ENCODE data around the gene ACKR2.
A peak's percentile ranks its signal among the peaks of the same experiment; 100 is the strongest.

Gene ACKR2, protein sequence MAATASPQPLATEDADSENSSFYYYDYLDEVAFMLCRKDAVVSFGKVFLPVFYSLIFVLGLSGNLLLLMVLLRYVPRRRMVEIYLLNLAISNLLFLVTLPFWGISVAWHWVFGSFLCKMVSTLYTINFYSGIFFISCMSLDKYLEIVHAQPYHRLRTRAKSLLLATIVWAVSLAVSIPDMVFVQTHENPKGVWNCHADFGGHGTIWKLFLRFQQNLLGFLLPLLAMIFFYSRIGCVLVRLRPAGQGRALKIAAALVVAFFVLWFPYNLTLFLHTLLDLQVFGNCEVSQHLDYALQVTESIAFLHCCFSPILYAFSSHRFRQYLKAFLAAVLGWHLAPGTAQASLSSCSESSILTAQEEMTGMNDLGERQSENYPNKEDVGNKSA

DNA sequence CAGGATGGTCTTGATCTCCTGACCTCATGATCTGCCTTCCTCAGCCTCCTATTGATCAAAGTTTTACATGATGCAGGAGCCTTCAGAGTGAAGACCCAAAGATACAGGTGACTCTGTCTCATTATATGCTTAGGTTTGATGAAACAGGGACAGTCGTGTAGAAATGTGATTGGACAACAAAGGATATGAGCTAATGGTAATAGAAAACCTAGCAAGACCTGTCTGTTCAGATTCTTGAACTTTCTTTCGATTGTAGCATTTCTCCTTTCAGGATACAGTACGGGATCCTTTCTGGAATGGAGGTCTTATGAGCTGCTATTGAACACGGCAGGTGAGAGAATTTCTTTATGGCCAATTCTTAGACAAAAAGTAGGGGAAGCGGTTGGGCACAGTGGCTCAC, at the start of gene ACKR2:
Gene ACKR2, plus strand, starts transcription at position 244 of the 400 bp plus-strand sequence. CDS start 55,058 bp downstream, outside the sequence.
- DNase-seq (ENCODE audit: low read depth), result no peak
- no peak within 1 kb of the TSS for H3K4me3 ChIP-seq (ENCODE audit: low read depth, low read length)

DNA sequence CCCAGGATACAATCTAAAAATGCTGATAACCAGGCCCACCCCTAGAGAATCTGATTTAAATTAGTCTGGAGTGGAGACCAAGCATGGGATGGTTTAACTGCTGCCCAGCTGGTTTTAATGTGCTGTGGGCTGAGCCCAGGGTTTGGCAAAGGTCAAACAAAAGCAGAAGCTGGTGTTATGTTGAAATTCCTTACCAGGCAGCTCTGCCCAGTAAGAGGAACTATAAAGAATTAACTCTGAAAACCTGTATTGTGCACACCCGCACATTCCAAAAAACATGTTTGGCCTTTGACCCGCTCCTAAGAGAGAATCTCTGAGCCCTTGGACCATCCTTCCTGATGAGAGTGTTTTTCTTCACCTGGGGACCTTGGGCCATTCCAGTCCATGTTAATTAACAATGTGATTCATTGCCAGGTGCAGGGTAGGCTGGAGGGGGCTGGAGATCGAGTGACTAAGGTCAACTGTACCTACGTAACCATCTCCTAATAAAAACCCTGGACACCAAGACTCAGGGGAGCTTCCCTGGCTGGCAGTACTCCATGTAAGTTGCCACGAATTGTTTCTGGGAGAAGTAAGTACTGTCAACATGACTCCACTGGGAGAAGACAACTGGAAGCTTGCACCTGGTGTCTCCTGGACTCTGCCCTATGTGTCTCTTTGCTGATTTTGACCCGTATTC, 47.1 kb upstream of the ACKR2 start:
- no peak for DNase-seq (ENCODE audit: low read depth)
- H3K4me3 ChIP-seq (ENCODE audit: low read depth, low read length), result no peak overlapping the region

DNA sequence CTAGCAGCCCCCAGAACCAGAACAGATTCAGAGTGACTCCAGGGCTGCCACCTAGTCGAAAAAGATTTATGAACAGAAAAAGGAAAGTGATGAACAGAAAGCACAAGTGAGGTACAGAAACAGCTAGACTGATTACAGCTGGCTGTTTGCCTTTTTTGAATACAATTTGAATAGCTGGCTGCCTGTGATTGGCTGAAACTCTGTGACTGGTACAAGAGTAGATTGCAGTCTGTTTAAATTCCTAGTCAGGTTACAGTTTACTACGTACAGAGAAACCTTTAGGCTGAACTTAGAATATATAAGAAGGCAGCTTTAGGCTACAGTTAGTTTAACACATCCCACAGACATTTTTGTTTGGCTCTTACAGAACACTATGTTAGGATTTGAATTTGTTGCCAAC, 46.2 kb upstream of the ACKR2 start:
- DNase-seq (ENCODE audit: low read depth), result no peak
- no peak overlapping the region for H3K4me3 ChIP-seq (ENCODE audit: low read depth, low read length)

DNA sequence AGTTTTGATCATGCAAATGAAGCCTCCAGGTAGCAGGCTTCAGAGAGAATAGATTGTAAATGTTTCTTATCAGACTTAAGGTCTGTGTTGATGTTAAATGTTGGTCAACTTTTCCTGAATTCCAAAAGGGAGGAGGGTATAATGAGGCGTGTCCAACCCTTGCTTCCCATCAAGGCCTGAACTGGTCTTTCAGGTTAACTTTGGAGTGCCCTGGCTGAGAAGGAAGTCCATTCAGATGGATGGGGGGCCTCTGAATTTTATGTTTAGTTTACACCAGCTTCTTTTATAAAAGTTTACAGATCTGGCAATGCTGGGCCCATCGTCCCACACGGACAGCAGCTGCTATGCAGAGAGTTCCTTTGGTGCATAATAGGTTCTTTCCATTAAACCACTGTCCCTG, 45.1 kb upstream of the ACKR2 start:
- no peak overlapping the region for H3K4me3 ChIP-seq (ENCODE audit: low read depth, low read length)
- no peak for DNase-seq (ENCODE audit: low read depth)

DNA sequence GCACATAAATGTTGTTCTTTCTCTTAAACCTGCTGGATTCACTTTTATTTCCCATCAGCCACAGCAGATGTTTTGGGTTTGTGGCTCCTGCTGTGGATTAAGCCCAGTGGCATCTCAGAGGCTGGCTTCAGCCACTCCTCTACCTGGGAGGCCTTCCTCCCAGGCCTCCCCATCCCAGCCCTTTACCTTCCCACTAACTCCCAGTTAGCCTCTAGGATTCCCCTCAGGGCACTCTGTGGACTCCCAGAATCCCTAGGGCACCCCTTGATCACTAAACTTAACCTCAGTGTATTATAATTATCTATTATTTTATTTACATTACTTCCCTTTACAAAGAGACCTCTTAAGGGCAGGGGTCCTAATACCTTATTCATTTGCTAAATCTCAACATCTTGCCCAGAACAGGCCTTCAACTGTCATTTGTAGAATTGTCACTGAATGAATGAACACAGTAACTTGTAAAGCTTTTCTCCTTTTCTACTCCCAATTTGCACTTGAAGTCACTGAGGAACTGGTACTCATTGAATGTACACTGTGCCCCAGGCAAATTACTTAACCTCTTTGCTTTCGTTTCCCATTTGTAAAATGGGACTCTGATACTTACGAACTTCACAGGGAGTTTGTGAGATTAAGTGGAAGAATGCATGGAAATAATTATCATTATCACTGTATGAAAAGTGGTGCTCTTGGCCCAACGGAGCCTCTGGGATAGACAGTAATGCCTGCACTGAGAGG, 44.5 kb upstream of the ACKR2 start:
- no peak for DNase-seq (ENCODE audit: low read depth)
- no peak overlapping the region for H3K4me3 ChIP-seq (ENCODE audit: low read depth, low read length)

DNA sequence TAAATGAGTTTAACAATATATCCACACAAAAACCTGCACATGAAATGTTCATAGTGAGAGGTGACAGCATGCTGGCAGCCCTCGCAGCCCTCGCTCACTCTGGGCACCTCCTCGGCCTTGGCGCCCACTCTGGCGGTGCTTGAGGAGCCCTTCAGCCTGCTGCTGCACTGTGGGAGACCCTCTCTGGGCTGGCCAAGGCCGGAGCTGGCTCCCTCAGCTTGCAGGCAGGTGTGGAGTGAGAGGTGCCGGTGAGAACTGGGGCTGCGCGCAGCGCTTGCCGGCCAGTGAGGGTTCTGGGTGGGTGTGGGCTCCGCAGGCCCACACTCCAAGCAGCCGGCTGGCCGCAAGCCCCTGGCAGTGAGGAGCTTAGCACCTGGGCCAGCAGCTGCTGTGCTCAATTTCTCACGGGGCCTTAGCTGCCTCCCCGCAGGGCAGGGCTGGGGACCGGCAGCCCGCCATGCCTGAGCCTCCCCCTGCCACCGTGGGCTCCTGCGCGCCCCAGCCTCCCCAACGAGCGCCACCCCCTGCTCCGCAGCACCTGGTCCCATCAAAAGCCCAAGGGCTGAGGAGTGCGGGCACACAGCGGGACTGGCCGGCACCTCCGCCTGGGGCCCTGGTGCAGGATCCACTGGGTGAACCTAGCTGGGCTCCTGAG, 39.6 kb upstream of the ACKR2 start:
- H3K4me3 ChIP-seq (ENCODE audit: low read depth, low read length), result no peak overlapping the region
- DNase-seq (ENCODE audit: low read depth), result no peak

DNA sequence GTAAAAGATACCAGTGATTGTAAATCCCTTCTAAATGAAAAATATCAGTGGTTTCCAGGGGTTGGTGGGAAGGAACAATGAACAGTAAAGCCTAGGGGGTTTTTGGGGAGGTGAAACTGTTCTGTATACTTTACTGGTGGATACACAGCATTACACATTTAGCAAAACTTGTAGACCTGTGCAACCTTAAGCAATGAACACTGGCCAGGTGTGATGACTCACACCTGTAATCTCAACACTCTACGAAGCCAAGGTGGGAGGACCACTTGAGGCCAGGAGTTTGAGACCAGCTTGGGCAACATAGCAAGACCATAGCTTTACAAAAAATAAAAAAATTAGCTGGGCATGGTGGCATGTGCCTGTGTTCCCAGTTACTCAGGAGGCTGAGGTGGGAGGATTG, 38.0 kb upstream of the ACKR2 start:
- DNase-seq (ENCODE audit: low read depth), result no peak

DNA sequence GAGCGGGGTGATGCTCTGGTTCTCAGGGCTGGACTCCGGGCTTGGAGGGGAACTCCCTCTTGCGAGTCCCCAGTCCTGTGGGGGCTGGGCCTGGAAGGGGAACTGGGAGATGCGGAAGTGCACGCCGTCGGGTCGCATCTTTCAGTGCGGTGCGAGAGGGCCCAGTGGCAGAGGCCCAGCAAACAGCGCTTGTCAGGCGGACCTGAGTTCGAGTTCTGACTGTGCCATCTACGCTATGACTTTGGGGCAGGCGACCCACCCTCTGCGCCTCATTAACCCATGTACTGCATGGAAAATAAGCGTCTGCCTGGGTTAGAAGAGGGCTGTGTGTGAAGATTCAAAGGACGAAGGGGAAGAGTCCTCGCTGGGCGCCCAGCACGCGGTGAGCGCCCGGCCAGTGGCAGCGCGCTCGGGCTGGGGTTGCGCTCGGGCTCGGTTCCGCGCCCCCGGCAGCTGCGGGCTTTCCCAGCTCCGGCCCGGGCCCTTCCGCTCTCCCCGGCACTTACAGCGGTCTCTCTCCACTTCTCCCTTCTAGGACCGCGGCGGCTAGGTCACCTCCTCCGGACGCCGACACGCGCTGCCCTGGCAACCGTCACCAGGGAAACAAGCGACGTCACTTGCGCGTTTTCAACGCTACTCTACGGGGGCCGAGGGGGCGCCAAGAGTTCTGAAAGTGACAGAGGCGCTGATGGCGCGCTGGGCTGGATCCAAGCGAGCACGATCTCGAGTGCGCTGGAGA, 36.4 kb upstream of the ACKR2 start, which contains the start of gene CCDC13:
Gene CCDC13, minus strand, starts transcription at position 584 of the 739 bp plus-strand sequence. CDS start 14,908 bp downstream, outside the sequence.
- DNase-seq (ENCODE audit: low read depth), result peak; percentile 68
- peak within 1 kb of the TSS; percentile 54 for H3K4me3 ChIP-seq (ENCODE audit: low read depth, low read length)

More for the DNA sequence above, 38.0 kb upstream of the ACKR2 start:
- no peak overlapping the region for H3K4me3 ChIP-seq (ENCODE audit: low read depth, low read length)

DNA sequence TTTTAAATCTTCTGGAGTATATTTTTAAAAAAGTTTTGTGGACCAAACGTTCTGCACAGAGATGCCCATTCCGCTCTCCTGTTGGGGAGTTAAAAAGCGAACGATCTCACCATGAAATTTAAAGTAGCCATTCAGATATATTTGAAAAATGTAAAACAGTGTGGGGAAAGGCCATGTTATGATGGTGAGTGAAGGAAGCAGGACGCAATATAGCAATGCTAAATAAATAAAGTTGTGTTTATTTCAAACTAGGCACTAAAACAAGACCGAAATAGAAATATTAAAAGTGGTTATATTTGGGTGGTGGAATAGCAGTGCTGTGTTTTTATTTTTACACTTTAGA, 35.9 kb upstream of the ACKR2 start:
- DNase-seq (ENCODE audit: low read depth), result no peak
- peak overlapping the region; percentile 54 for H3K4me3 ChIP-seq (ENCODE audit: low read depth, low read length)

DNA sequence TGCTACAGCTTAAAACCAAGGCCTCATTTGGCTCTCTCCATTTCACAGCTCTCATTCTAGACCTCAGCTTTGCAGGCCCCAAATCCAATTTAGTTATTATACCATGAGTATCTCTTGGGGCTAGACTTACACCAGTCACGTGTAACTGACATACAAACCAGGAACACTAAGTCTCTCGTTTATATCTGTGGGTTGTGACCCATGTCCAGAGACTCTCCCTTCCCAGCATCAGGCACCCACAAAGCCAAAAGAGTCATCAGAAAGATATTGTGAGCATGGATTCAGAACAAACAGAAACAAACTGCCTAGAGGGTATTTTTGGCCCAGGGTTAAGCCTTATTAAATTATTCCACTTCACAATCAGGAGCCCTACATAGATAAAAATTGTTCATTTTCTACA, 30.6 kb upstream of the ACKR2 start:
- DNase-seq (ENCODE audit: low read depth), result peak; percentile 91
- no peak overlapping the region for H3K4me3 ChIP-seq (ENCODE audit: low read depth, low read length)

DNA sequence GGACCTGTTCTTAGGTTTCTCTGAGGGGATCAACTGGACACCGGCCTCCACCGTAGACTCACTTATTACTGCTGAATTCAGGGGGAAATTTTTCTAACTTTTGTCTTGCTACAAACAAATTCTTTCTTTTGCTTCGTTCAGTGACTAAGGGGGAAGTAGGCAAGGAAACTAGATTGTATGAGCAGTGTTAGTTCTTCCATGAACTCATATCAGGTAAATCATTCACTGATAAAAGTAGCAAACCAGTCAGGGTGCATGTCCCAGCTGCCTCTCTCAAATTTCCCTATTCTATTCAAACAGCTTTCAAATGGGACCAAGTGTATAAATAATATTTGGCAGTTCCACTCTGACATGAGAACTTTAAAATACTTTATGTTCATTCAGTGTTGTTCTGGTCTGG, 28.8 kb upstream of the ACKR2 start:
- H3K4me3 ChIP-seq (ENCODE audit: low read depth, low read length), result no peak overlapping the region
- no peak for DNase-seq (ENCODE audit: low read depth)

DNA sequence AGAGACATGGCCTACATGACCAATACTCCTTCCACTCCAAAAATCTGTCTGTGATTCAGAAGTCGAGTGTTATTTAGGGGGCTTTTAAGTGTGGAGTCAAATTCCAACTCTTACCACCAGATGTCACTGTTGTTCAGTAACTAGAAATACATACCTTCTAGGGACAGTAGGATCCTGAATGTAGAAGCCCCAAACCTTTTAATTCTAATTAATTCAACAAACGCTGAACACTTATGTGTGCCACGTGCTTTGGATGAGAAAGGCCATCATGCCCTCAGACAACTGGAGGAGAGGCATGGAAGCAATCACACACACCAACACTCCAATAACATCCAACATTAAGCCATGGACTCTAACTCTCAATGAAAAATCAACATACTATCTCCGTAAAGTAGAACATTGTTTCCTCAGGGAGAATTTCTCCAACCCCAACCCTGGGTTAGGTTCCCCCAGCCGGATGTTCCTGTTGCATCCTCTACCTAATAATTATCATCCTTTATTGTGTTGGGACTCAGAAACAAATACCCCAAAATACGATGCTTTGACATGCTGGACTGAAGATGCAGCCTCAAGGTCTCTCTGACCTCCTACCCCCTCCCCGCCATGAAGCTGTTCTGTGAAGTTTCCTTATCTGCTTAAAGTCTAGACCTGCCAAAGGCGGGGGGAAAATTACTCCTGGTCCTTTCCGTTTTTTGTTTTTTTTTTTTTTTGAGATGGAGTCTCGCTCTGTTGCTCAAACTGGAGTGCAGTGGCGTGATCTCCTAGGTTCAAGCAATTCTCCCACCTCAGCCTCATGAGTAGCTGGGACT, 28.1 kb upstream of the ACKR2 start:
- DNase-seq (ENCODE audit: low read depth), result peak; percentile 51
- H3K4me3 ChIP-seq (ENCODE audit: low read depth, low read length), result no peak overlapping the region

DNA sequence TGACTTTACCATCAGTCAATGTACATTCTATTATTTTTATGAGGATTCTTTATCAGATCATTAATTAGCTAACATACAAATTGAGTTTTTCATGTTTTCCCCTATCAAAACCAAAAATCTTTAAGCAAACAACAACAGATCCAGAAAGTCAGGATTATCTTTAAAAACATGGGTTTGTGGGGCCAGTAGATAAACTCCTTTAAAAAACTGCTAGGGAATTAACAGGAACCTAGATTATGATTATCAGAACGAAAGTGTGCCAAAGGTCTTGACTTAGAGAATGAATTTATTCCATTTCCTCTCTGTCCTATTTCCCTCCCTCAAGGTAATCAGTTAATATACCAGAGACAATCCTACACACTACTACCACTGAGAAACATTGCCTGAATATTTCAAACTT, 23.0 kb upstream of the ACKR2 start:
- DNase-seq (ENCODE audit: low read depth), result no peak
- no peak overlapping the region for H3K4me3 ChIP-seq (ENCODE audit: low read depth, low read length)

DNA sequence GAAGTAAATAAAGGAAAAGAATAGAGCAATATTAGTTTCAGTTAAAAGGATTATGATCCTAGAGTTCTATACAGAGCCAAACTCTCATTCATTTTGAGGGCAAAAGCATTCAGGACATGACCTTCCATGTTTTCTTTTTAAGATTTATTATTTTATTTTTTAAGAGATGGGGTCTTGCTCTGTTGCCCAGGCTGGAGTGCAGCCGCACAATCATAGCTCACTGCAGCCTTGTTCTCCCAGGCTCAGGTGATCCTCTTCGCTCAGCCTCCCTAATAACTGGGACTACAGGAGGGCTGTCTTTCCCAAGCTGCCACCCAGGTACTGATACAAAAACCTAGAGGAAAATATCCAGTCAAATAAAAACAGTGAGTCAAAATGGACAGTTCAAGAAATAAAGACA, 22.6 kb upstream of the ACKR2 start:
- DNase-seq (ENCODE audit: low read depth), result no peak
- no peak overlapping the region for H3K4me3 ChIP-seq (ENCODE audit: low read depth, low read length)

DNA sequence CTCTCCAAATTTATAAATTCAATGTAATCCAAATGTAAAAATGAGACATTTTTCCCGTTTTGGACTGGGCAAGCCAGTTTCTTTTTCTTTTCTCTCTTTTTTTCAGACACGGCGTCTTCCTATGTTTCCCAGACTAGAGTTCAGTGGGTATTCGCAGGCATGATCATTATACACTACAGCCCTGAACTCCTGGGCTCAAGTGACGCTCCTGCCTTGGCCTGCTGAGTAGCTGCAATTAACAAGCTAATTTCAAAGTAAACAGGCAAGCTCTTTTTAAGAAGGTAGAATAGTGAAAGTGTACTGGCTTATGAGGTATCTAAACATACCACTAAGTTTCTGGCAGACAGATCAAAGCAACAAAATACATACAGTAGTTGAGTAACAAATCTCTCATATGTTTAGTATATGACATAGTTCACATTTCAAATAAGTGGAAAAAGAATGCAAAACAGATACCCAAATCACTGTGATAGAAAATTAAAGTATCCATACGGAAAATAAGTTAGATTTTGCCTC, 18.5 kb upstream of the ACKR2 start:
- no peak overlapping the region for H3K4me3 ChIP-seq (ENCODE audit: low read depth, low read length)
- no peak for DNase-seq (ENCODE audit: low read depth)

DNA sequence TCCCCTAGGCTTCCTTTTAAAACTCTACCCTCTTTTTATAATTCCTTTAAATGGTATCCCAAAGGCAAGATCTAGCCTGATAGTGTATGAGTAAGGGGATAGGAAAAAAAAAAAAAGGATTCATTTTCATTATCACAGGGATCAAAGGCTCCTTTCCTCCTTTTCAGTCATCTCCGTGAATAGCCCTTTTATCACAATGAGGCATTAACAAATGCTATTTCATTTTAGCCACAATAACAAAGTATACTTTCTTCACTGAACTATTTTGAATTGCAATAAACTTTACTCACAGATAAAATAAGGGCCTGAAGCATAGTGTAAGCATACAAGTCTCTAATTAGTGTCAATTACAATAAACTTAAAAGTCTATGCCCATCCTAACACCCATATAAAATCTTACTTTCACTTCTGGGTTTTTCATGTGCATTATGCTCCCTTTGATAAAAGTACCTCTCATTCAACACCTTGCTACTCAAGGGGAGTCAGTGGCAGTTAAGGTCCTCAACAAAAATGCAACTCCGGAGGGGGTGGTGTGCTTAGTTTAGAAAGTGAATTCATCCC, 13.5 kb upstream of the ACKR2 start:
- H3K4me3 ChIP-seq (ENCODE audit: low read depth, low read length), result no peak overlapping the region
- DNase-seq (ENCODE audit: low read depth), result no peak

DNA sequence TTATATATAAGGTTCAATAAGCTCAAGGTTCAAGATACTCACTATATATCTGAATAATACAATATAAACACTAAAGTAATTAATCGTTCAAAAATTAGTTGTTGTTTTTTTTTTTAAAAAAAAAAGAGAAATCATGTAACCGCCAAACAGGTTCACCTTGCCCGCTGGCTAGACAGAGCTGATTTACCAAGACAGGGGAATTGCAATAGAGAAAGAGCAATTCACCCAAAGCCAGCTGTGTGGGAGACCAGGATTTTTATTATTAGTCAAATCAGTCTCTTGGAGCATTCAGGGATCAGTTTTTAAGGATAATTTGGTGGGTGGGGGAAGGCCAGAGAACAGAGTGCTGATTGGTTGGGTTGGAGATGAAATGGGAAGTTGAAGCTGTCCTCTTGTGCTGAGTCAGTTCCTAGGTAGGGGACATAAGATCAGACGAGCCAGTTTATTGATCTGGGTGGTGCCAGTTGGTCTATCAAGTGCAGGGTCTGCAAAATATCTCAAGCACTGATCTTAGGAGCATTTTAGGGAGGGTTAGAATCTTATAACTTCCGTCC, 12.8 kb upstream of the ACKR2 start:
- no peak overlapping the region for H3K4me3 ChIP-seq (ENCODE audit: low read depth, low read length)
- no peak for DNase-seq (ENCODE audit: low read depth)

DNA sequence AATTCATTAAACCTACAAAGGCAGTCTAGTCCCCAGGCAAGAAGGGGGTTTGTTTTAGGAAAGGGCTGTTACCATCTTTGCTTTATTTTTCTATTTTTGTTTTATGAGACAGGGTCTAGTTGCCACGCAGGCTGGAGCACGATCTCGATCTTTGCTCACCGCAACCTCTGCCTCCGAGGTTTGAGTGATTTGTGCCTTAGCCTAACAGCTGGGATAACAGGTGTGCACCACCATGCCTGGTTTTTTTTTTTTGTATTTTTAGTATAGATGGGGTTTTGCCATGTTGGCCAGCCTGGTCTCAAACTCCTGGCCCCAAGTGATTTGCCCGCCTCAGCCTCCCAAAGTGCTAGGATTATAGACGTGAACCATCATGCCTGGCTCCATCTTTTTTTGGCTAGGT, 9.9 kb upstream of the ACKR2 start:
- no peak overlapping the region for H3K4me3 ChIP-seq (ENCODE audit: low read depth, low read length)
- DNase-seq (ENCODE audit: low read depth), result no peak

Measured in skeletal muscle cell (primary cell).